Fibroblast of lung (primary cell): ENCODE results near the gene CLPTM1L.

Experiments used
- CTCF ChIP-seq, 2 donors: IDR thresholded peaks in 1 of 2; conservative IDR thresholded peaks in 1 of 2; 1 replicate in 1 of 2; 2 replicates in 1 of 2; pipeline ENCODE4 v1.5.1; 2011 to 2012; ENCODE audit warnings: low read length in 2 of 2, control low read depth in 1 of 2, inconsistent platforms in 1 of 2, low read depth in 1 of 2, mild to moderate bottlenecking in 1 of 2
- EZH2 ChIP-seq: IDR thresholded peaks from 2 replicates; pipeline ENCODE4 v1.5.1; 2012; ENCODE audit warnings: low read length, control low read depth, mild to moderate bottlenecking; ENCODE audit errors: missing control alignments

GRCh38 chr5:1300581-1301083 lies 44.3 kb downstream of the CLPTM1L start:
- TF ChIP-seq CTCF (conservative IDR thresholded peaks at IDR 0.05 in 1 of 2, IDR thresholded peaks at IDR 0.05 in 1 of 2; ENCODE audit: low read depth in 1 of 2, low read length in 2 of 2) (no peak), EZH2 (no peak)
